HTERT RPE-1 (cell line): ENCODE data around the gene CCDC78.

ENCODE experiments used
- in situ Hi-C: fragments of 300-500 bp; cut with MboI; formaldehyde crosslinking; loops from 4 replicates; pipeline ENCODE4 v1.14.3; 2020; ENCODE audit warnings: low sequenced_read_pairs

Gene CCDC78

GRCh38 chr16:726438-727290, at the start of gene CCDC78, which contains the start of gene HAGHL:
Gene CCDC78, minus strand, starts transcription at chr16:726443. Its CDS starts 76 bp downstream, at chr16:726367.
Gene HAGHL, plus strand, starts transcription at chr16:727106. Its CDS starts 404 bp downstream, at chr16:727510.
- in situ Hi-C loops: no loop called here

DNA sequence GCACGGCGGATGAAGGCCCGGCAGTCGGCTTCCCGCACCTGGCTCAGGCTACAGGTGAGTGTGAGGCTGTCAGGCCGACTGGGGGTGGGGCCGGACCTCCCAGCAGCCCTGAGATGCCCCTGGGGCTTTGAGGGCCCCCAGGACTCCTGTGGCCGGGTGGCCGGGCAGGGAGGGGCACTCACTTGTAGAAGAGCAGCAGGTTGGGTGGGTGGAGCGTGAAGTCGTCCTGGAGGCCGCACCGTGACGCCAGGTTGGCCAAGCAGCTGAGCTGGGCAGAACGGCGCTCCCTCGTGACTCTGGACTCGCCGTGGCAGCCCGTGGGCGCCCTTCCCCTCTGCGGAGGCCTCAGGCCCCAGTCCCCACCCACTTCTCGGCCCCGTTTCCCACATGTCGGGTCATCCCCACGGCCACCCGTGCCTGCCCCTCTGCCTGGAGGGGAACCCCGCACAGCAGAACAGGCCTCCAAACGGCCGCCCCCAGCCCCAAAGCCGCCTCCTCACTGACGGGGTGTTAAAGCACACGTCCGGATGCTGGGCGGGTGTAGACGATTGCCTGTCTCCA, 49.1 kb upstream of the CCDC78 start:
- in situ Hi-C loops: no loop called here

DNA sequence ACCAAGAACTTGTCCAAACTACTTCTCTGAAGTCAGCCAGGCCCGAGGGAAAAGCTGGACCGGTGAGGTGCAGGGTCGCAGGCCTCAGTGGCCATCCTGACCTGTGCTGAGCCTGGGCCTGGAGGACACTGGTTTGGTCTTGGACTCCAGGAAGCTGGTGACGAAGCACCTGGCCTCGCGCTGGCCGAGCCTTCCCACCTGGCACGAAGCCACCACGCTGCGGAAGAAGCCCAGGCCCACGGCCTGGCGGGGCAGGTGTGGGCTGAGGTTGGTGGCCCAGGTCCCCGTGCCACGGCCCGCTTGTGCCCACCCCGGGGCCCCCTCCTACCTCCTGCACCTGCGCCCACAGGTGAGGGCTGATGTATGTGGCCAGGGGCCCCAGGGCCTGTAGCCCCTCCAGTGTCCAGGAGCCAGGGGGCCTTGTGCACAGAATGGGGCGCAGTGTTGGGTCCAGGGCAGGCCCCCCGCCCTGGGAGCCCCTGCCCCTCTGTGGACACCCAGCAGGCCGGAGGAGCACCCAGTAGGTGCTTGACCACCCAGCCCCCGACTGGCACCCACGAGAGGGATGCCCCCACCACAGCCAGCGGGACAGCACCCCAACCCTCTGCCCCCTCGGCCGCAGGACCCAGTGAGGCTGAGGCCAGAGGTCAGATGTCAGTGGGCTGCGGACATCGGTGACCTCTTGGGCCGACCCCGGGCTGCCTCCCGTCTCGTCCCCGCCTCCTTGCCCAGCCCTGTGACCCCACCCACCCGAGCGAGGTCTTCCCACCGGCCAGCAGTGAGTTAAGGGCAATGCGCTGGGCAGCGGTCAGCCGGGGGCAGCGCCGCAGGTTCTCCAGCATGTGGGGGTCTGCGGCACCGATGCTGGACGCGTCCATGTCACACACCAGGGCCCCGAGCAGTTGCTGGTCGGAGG, 48.1 kb upstream of the CCDC78 start:
- in situ Hi-C loops: no loop called here

DNA sequence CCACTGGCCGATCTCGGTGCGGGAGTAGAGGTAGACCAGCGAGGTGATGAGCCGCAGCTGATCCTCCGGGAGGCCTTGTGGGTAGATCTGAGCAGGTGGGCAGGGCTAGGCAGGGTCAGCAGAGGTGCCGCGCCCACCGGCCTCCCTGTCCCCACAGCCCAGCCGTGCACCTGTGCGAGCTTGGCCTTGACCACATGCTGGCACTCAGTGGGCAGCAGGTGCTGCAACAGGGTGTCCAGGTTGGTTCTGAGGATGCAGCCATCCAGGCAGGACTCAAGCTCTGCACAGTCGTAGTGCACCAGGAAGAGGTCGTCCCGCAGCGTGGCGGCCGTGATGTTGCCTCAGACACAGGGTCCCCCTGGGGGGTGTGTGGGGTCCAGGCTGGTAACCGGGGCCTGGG, 46.7 kb upstream of the CCDC78 start:
- in situ Hi-C loops: no loop called here

- in situ Hi-C loops: no loop called here
Measured at GRCh38 chr16:770411-770810, 44.2 kb upstream of the CCDC78 start.

GRCh38 chr16:769934-770333, 43.7 kb upstream of the CCDC78 start:
- in situ Hi-C loops: no loop called here

DNA sequence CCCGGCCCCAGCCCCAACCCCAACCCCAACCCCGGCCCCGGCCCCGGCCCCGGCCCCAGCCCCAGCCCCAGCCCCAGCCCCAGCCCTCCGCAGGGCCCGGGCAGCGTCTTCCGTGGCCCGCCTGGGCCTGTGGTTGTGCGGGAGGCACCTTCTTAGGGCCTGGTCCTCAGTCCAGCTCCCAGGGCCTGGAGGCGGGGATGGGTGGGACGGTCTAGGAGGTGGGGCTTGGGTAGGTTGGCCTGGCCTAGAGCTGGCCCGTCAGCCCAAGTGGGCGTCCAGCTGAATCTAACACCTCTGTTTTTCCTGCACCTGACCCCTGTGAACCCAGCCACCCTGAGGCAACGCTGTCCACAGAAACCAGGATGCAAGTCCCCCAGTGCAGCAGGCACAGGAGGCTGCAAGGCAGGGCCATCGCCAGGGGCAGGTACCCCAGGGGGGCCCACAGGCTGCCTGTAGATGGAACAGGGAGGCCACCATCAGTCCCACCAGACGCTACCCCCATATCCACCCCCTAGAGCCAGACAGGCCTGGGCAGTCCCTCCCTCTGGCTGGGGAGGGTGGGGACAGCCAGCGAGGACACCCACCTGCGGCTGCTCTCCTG, 43.0 kb upstream of the CCDC78 start:
- in situ Hi-C loops: no loop called here

GRCh38 chr16:768428-768827, 42.2 kb upstream of the CCDC78 start:
- in situ Hi-C loops: no loop called here

DNA sequence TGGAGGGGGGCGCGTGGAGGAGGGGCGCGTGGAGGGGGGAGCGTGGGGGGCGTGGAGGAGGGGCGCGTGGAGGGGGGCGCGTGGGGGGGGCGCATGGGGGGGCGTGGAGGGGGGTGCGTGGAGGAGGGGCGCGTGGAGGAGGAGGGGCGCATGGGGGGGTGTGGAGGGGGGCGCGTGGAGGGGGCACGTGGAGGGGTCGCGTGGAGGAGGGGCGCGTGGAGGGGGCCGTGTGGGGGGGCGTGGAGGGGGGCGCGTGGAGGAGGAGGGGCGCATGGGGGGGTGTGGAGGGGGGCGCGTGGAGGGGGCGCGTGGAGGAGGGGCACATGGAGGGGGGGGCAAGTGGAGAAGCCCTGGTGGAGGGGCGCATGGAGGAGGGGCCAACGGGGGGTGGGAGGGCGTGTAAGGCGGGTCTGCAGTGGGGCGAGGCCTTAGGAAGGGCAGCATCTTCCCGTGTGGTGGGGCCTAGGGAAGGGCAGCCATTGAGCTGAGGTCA, 41.5 kb upstream of the CCDC78 start:
- in situ Hi-C loops: no loop called here

GRCh38 chr16:766820-767640, 40.8 kb upstream of the CCDC78 start:
- in situ Hi-C loops: no loop called here

- in situ Hi-C loops: no loop called here
Measured at GRCh38 chr16:766008-766819, 40.0 kb upstream of the CCDC78 start.

- in situ Hi-C loops: no loop called here
Measured at GRCh38 chr16:765488-765865, 39.2 kb upstream of the CCDC78 start.

- in situ Hi-C loops: no loop called here
Measured at GRCh38 chr16:764848-765487, 38.7 kb upstream of the CCDC78 start.

DNA sequence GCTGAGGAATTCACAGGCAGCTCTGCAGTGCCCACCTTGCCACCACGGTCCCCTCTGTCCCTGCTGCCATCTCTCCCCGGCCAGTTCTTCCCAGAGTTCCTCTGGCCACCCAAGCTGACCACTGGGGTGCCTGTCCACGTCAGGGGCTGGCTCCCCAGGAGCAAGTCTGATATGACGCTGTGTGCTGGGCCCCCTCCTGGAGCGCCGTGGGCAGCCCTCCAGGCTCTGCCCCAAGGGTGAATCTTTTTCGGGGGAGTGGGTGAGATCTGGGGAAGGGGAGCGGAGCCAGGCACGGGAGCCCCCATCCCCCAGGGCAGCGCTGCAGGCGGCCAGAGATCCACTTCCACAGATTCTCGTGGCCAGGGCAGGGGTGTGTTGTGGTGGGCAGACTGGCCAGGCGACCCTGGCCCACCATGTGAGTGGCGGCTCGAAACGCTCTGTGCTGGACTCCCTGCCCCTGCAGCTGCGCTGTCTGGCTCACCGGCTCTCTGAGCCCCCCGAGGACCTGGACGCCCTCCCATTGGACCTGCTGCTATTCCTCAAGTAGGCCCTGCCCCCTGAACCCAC, 38.0 kb upstream of the CCDC78 start:
- in situ Hi-C loops: no loop called here

DNA sequence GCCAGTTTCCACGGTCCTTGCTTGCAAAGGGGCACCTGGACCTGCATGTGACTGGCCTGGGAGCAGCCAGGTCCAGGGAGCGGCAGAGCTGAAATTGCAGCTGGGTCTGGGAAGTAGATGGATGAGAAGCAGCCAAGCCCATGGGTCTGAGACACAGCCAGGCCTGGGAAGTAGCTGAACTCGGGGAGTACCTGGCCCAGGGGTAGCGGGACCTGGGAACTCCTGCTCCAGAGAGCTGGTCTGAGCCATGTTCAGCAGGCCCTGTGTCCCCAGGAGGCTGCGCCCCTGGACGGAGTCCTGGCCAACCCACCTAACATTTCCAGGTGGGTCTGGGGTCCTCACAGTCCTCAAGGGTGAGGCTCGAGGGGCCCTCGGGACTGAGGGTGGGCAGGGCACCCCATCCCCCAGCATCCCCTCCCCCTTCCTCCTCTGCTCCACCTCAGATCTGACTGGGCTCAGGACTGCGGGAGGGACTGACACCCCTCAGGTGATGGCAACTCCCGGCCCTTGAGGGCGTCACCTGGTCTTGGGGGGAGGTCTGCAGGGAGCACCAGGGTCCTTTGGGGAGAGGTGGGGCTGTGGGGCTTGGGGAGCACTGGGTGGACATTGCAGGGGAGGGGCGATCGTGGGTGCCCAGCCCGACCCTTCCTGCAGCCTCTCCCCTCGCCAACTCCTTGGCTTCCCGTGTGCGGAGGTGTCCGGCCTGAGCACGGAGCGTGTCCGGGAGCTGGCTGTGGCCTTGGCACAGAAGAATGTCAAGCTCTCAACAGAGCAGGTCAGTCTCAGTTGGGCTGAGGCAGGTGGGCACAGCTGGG, 37.3 kb upstream of the CCDC78 start:
- in situ Hi-C loops: no loop called here

DNA sequence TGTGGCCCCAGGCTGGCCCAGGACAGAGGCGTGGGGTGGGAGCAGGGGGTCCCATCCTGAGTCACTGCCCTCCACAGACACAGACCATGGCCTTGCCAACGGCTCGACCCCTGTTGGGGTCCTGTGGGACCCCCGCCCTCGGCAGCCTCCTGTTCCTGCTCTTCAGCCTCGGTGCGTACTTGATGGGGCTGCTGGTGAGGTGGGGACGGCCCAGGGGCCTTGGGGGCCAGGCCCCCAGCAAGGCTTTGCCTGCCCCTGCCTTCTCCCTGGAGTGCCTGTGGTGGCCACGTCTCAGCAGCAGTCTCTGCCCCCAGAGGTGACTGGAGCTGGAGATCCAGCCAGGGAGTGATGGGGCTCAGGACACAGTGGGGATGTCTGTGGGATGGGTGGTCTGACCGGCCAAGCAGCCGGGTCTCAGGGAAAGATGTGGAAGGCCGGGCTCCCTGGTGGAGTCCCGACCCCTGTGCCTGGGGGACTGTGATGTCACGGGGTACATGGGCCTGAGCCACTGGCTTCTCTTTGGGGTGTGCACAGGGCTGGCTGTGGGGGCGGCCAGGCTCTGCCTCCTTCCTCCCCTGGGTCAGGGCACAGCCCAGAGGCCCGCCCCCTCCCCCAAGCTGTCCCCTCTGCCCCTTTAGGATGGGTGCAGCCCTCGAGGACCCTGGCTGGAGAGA, 36.5 kb upstream of the CCDC78 start:
- in situ Hi-C loops: no loop called here
